Panc1 (cell line): ENCODE data around the gene SDK1. TPM values are rescaled to one million over a fixed set of nuclear protein-coding genes. Genes with fewer than 3 reads are reported as not detected.

ENCODE experiments used
- ATAC-seq: fragments of 200-7000 bp; cut with Tn5 transposase; 2 replicates; pipeline ENCODE4 v1.9.1; 2020; ENCODE audit warnings: mild to moderate bottlenecking, moderate library complexity
- BruUV-seq: library from RNA; stranded (reverse); fragments of 400-500 nt; replicated peaks from 2 replicates; lab custom pipeline; 2021; lab: Mats Ljungman, UMichigan
- CTCF ChIA-PET: fragments of 300-600 bp; sonication (Branson Sonifier 250); formaldehyde crosslinking; loops from one replicate; lab custom pipeline; 2022; ENCODE audit warnings: antibody characterized with exemption; lab: Charles Lee
- POLR2A ChIA-PET: fragments of 300-600 bp; sonication (Branson Sonifier 250); formaldehyde crosslinking; loops from one replicate; lab custom pipeline; 2022; ENCODE audit warnings: antibody characterized with exemption; lab: Charles Lee
- DNase-seq: peaks from one replicate; pipeline ENCODE4 v3.0.0-alpha.2; 2010; ENCODE audit warnings: low read depth, low spot score
- H3K27ac ChIP-seq: 2 replicates; pipeline ENCODE4 v1.5.1; 2011; ENCODE audit warnings: mild to moderate bottlenecking, low read length, inconsistent platforms
- H3K27me3 ChIP-seq: fragments of 200-500 bp; sonication (Bioruptor generic); 2 replicates; pipeline ENCODE4 v1.6.0; 2014; ENCODE audit warnings: low read length, inconsistent platforms; ENCODE audit not compliant: control insufficient read depth, insufficient read depth
- H3K36me3 ChIP-seq: fragments of 200-500 bp; sonication (Bioruptor generic); 2 replicates; pipeline ENCODE4 v1.5.1; 2014; ENCODE audit warnings: inconsistent platforms, mild to moderate bottlenecking, low read length, moderate library complexity; ENCODE audit not compliant: control insufficient read depth, insufficient read depth
- H3K4me1 ChIP-seq: 2 replicates; pipeline ENCODE4 v1.5.1; 2011; ENCODE audit warnings: inconsistent platforms, mild to moderate bottlenecking, low read length, moderate library complexity; ENCODE audit not compliant: control insufficient read depth, insufficient read depth
- H3K4me3 ChIP-seq, 2 experiments: 2 replicates each; pipeline ENCODE4 v1.5.1; 2011 to 2012; ENCODE audit warnings: low read depth in 2 of 2, low read length in 2 of 2, mild to moderate bottlenecking in 2 of 2, inconsistent platforms in 1 of 2, moderate library complexity in 1 of 2
- H3K9me3 ChIP-seq: fragments of 200-500 bp; sonication (Bioruptor generic); 2 replicates; pipeline ENCODE4 v1.5.1; 2014; ENCODE audit warnings: low read depth, mild to moderate bottlenecking, inconsistent platforms, low read length, moderate library complexity; ENCODE audit not compliant: control insufficient read depth, insufficient read depth
- POLR2AphosphoS5 ChIP-seq: IDR thresholded peaks from 2 replicates; pipeline ENCODE4 v1.6.1; 2012; ENCODE audit warnings: mild to moderate bottlenecking, low read depth, low read length, moderate library complexity
- SIN3A ChIP-seq: IDR thresholded peaks from 2 replicates; pipeline ENCODE4 v1.6.1; 2012; ENCODE audit warnings: low read depth, mild to moderate bottlenecking, low read length, moderate library complexity, borderline replicate concordance; ENCODE audit not compliant: insufficient read depth
- TCF7L2 ChIP-seq: IDR thresholded peaks from 2 replicates; pipeline ENCODE4 v1.6.1; 2011; ENCODE audit warnings: mild to moderate bottlenecking, low read depth, low read length, inconsistent platforms
- in situ Hi-C: cut with HindIII; loops from 2 replicates; pipeline ENCODE4 v1.10.0; 2016; ENCODE audit warnings: low sequenced_read_pairs, low pct_unique_long_range_greater_than_20kb
- intact Hi-C: fragments of 100-400 bp; cut with micrococcal nuclease; formaldehyde crosslinking; loops from one replicate; pipeline ENCODE4 v1.10.0; 2022; ENCODE audit not compliant: unreplicated experiment
- total RNA-seq: library from RNA; stranded (reverse); gene quantifications from one replicate; pipeline ENCODE4 v1.2.1, GENCODE V29; 2021; ENCODE audit not compliant: unreplicated experiment
- TF ChIP-seq, protein P1 (sequence below), 2 experiments: IDR thresholded peaks; 2 replicates each; pipeline ENCODE4 v1.6.1; 2011 to 2012; ENCODE audit warnings: low read depth in 2 of 2, control low read depth in 1 of 2, low read length in 1 of 2, mild to moderate bottlenecking in 1 of 2, moderate library complexity in 1 of 2; ENCODE audit not compliant: insufficient read depth in 1 of 2
- TF ChIP-seq, protein P2 (sequence below): fragments of 450-650 bp; IDR thresholded peaks from 2 replicates; pipeline ENCODE4 v1.5.1; 2017; ENCODE audit warnings: mild to moderate bottlenecking

SDK1 gene
- total RNA-seq, 1 experiment from 2014 or later: 47.4 TPM

DNA sequence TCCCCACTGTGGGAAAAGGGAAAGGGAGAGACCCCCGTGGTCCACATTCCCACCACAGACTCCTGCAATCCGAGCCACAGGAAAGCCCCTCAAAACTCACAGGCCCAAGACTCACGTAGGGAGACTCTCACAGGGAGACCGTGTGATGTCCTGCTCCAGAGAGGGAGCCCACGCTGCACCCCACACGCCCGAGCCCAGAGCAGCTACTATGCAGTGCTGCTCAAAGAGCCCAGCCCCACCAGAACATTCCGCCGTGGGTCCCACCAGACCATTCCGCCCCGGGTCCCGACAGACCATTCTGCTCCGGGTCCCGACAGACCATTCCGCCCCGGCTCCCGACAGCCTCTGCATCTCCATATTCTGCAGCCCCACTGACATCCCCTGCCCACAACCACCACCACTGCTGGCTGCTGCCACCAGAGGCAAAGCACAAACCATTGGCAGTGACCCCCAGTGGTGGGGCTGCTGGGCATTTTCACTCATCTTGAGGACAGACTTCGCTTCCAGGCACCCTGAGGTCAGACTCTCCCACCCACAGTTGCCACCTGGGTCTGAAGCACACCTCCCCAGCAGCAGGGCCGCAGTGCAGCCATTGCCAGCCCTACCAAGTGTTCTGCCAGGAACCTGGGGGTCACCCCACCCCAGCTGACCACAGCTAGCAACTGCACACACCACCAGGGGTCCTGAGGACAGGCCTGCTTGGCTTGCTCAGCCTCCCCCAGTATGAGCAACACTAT, 755.7 kb downstream of the SDK1 start:
- in situ Hi-C loops: no loop called here
- ChIA-PET POLR2A (no interaction called here), CTCF (no interaction called here)
- H3K36me3 ChIP-seq: no peaks in the 10 kb centered on the region
- BruUV-seq: no TSS peak
- H3K27me3 ChIP-seq: no peaks in the 10 kb centered on the region
- H3K4me1 ChIP-seq: no peaks in the 10 kb centered on the region
- no peak overlapping the region for H3K4me3 ChIP-seq
- H3K27ac ChIP-seq: no peak overlapping the region
- H3K9me3 ChIP-seq: no peaks in the 10 kb centered on the region
- TF ChIP-seq, protein P1, sequence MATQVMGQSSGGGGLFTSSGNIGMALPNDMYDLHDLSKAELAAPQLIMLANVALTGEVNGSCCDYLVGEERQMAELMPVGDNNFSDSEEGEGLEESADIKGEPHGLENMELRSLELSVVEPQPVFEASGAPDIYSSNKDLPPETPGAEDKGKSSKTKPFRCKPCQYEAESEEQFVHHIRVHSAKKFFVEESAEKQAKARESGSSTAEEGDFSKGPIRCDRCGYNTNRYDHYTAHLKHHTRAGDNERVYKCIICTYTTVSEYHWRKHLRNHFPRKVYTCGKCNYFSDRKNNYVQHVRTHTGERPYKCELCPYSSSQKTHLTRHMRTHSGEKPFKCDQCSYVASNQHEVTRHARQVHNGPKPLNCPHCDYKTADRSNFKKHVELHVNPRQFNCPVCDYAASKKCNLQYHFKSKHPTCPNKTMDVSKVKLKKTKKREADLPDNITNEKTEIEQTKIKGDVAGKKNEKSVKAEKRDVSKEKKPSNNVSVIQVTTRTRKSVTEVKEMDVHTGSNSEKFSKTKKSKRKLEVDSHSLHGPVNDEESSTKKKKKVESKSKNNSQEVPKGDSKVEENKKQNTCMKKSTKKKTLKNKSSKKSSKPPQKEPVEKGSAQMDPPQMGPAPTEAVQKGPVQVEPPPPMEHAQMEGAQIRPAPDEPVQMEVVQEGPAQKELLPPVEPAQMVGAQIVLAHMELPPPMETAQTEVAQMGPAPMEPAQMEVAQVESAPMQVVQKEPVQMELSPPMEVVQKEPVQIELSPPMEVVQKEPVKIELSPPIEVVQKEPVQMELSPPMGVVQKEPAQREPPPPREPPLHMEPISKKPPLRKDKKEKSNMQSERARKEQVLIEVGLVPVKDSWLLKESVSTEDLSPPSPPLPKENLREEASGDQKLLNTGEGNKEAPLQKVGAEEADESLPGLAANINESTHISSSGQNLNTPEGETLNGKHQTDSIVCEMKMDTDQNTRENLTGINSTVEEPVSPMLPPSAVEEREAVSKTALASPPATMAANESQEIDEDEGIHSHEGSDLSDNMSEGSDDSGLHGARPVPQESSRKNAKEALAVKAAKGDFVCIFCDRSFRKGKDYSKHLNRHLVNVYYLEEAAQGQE (IDR thresholded peaks at IDR 0.05; ENCODE audit: insufficient read depth in 1 of 2, low read depth in 2 of 2, low read length in 1 of 2): no peak
- TF ChIP-seq TCF7L2 (no peak), POLR2AphosphoS5 (no peak), SIN3A (no peak)
- TF ChIP-seq, protein P2, sequence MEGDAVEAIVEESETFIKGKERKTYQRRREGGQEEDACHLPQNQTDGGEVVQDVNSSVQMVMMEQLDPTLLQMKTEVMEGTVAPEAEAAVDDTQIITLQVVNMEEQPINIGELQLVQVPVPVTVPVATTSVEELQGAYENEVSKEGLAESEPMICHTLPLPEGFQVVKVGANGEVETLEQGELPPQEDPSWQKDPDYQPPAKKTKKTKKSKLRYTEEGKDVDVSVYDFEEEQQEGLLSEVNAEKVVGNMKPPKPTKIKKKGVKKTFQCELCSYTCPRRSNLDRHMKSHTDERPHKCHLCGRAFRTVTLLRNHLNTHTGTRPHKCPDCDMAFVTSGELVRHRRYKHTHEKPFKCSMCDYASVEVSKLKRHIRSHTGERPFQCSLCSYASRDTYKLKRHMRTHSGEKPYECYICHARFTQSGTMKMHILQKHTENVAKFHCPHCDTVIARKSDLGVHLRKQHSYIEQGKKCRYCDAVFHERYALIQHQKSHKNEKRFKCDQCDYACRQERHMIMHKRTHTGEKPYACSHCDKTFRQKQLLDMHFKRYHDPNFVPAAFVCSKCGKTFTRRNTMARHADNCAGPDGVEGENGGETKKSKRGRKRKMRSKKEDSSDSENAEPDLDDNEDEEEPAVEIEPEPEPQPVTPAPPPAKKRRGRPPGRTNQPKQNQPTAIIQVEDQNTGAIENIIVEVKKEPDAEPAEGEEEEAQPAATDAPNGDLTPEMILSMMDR: no peak
- intact Hi-C loops: no loop called here
- DNase-seq (no peak), ATAC-seq (no peak)

DNA sequence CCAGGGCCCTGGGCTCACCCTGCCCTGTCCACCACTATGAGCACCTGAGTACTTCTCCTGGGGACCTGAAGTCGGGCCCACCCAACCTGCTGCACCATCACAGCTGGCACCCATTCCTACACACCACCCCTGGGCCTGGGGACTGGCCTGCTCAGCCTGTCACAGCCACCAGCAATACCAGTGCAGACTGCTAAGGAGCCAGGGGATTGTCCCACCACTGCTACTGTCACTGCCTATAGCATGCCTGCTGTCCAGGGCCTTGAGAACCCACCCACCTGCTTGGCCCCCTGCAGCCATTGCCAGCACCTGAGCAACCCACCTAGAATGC, 756.2 kb downstream of the SDK1 start:
- no peak for DNase-seq
- H3K4me1 ChIP-seq: no peaks in the 10 kb centered on the region
- H3K27me3 ChIP-seq: no peaks in the 10 kb centered on the region
- no peaks in the 10 kb centered on the region for H3K9me3 ChIP-seq
- POLR2A ChIA-PET: no interaction called here
- H3K36me3 ChIP-seq: no peaks in the 10 kb centered on the region
- no peak for ATAC-seq
- H3K4me3 ChIP-seq: no peak overlapping the region
- H3K27ac ChIP-seq: no peak overlapping the region
- intact Hi-C loops (no loop called here), in situ Hi-C loops (no loop called here)
- no TSS peak for BruUV-seq
- TF ChIP-seq POLR2AphosphoS5 (no peak), SIN3A (no peak), TCF7L2 (no peak)
- TF ChIP-seq, protein P2: no peak
- TF ChIP-seq, protein P1 (IDR thresholded peaks at IDR 0.05; ENCODE audit: insufficient read depth in 1 of 2, low read depth in 2 of 2, low read length in 1 of 2): no peak
- CTCF ChIA-PET: no interaction called here
